Fibroblast of skin of left quadriceps (primary cell): ENCODE measurements around the gene DLG5.

ENCODE experiments used
- DNase-seq, 2 experiments: peaks; one replicate each; pipeline ENCODE4 v3.0.0-alpha.2; 2013; ENCODE audit warnings: low read depth in 2 of 2

Gene DLG5

GRCh38 chr10:77912576-77912975 lies 14.0 kb downstream of the DLG5 start:
- DNase-seq: no peak

GRCh38 chr10:77911535-77912123 lies 14.9 kb downstream of the DLG5 start:
- no peak for DNase-seq

GRCh38 chr10:77910524-77911145 lies 15.9 kb downstream of the DLG5 start:
- DNase-seq: no peak

GRCh38 chr10:77909749-77910375 lies 16.7 kb downstream of the DLG5 start:
- DNase-seq: no peak

GRCh38 chr10:77909021-77909748 lies 17.4 kb downstream of the DLG5 start:
- no peak for DNase-seq

GRCh38 chr10:77907900-77908717 lies 18.4 kb downstream of the DLG5 start:
- DNase-seq: no peak

GRCh38 chr10:77907462-77907861 lies 19.1 kb downstream of the DLG5 start:
- DNase-seq: no peak

GRCh38 chr10:77906951-77907421 lies 19.6 kb downstream of the DLG5 start:
- DNase-seq: no peak

GRCh38 chr10:77905781-77906180 lies 20.8 kb downstream of the DLG5 start:
- DNase-seq: no peak

- DNase-seq: no peak
Measured at GRCh38 chr10:77905086-77905748, 21.3 kb downstream of the DLG5 start.

GRCh38 chr10:77904100-77904840 lies 22.3 kb downstream of the DLG5 start:
- DNase-seq: no peak

- DNase-seq: no peak
Measured at GRCh38 chr10:77902159-77902558, 24.4 kb downstream of the DLG5 start.

- DNase-seq: no peak
Measured at GRCh38 chr10:77901743-77902142, 24.8 kb downstream of the DLG5 start.

- DNase-seq: no peak
Measured at GRCh38 chr10:77899690-77900089, 26.9 kb downstream of the DLG5 start.

- DNase-seq: peak; percentile 14 to 19
Measured at GRCh38 chr10:77899080-77899477, 27.5 kb downstream of the DLG5 start.

GRCh38 chr10:77898323-77899079 lies 28.1 kb downstream of the DLG5 start:
- DNase-seq: no peak

- DNase-seq: no peak
Measured at GRCh38 chr10:77896058-77896457, 30.5 kb downstream of the DLG5 start.

- no peak for DNase-seq
Measured at GRCh38 chr10:77894058-77894457, 32.5 kb downstream of the DLG5 start.

GRCh38 chr10:77893386-77893785 lies 33.2 kb downstream of the DLG5 start:
- DNase-seq: no peak

- no peak for DNase-seq
Measured at GRCh38 chr10:77892761-77893160, 33.8 kb downstream of the DLG5 start.
